ENCODE measurements around the gene ESM1.

- TF ChIP-seq ZNF274 (IDR thresholded peaks at IDR 0.05; ENCODE audit: low read depth, low read length) (no peak), SUZ12 (IDR thresholded peaks at IDR 0.05; ENCODE audit: extremely low read depth, insufficient read depth, insufficient read length) (no peak)
Measured at GRCh38 chr5:54944364-54944763, 41.0 kb downstream of the ESM1 start.

Data from NT2/D1 (cell line).